ENCODE data around the gene PIK3CD. TPM values are rescaled to one million over a fixed set of nuclear protein-coding genes. Genes with fewer than 3 reads are reported as not detected.

Gene PIK3CD
- total RNA-seq, 1 donor from 2014 or later = 1.8 TPM

- Mint-ChIP-seq H3K36me3 (no peaks in the 10 kb centered on the region), H3K27ac (no peak overlapping the region), H3K9me3 (no peaks in the 10 kb centered on the region), H3K4me1 (ENCODE audit: unreplicated experiment) (peaks cover 4% of the 10 kb centered on the region), H3K4me3 (peak overlapping the region; percentile 51), H3K27me3 (peaks cover 65% of the 10 kb centered on the region)
- TF ChIP-seq CTCF (conservative IDR thresholded peaks at IDR 0.05) = no peak
- DNase-seq (ENCODE audit: extremely low spot score, unreplicated experiment) = no peak
Observed at GRCh38 chr1:9654051-9654833, 2.7 kb downstream of the PIK3CD start.

- no peak for TF ChIP-seq CTCF (conservative IDR thresholded peaks at IDR 0.05)
- Mint-ChIP-seq H3K27me3 (peaks cover 60% of the 10 kb centered on the region), H3K4me1 (ENCODE audit: unreplicated experiment) (peaks cover 8% of the 10 kb centered on the region), H3K27ac (no peak overlapping the region), H3K4me3 (no peak overlapping the region), H3K36me3 (no peaks in the 10 kb centered on the region), H3K9me3 (no peaks in the 10 kb centered on the region)
- no peak for DNase-seq (ENCODE audit: extremely low spot score, unreplicated experiment)
Observed at GRCh38 chr1:9654834-9655723, 3.5 kb downstream of the PIK3CD start.

GRCh38 chr1:9655836-9656235, 4.3 kb downstream of the PIK3CD start:
- Mint-ChIP-seq H3K4me1 (ENCODE audit: unreplicated experiment) (peaks cover 8% of the 10 kb centered on the region), H3K27me3 (peaks cover 59% of the 10 kb centered on the region), H3K27ac (no peak overlapping the region), H3K36me3 (no peaks in the 10 kb centered on the region), H3K9me3 (no peaks in the 10 kb centered on the region), H3K4me3 (no peak overlapping the region)
- TF ChIP-seq CTCF (conservative IDR thresholded peaks at IDR 0.05) = no peak
- DNase-seq (ENCODE audit: extremely low spot score, unreplicated experiment) = no peak

- no peak for TF ChIP-seq CTCF (conservative IDR thresholded peaks at IDR 0.05)
- H3K9me3 Mint-ChIP-seq = no peaks in the 10 kb centered on the region
- no peak for DNase-seq (ENCODE audit: extremely low spot score, unreplicated experiment)
- H3K36me3 Mint-ChIP-seq = no peaks in the 10 kb centered on the region
- H3K27me3 Mint-ChIP-seq = peaks cover 53% of the 10 kb centered on the region
- no peak overlapping the region for H3K4me3 Mint-ChIP-seq
- H3K4me1 Mint-ChIP-seq (ENCODE audit: unreplicated experiment) = peaks cover 3% of the 10 kb centered on the region
- no peak overlapping the region for H3K27ac Mint-ChIP-seq
Observed at GRCh38 chr1:9657521-9658032, 6.0 kb downstream of the PIK3CD start.

GRCh38 chr1:9658199-9658598, 6.7 kb downstream of the PIK3CD start:
- no peak for TF ChIP-seq CTCF (conservative IDR thresholded peaks at IDR 0.05)
- no peaks in the 10 kb centered on the region for H3K9me3 Mint-ChIP-seq
- no peak overlapping the region for H3K4me3 Mint-ChIP-seq
- no peak for DNase-seq (ENCODE audit: extremely low spot score, unreplicated experiment)
- peaks cover 3% of the 10 kb centered on the region for H3K4me1 Mint-ChIP-seq (ENCODE audit: unreplicated experiment)
- no peaks in the 10 kb centered on the region for H3K36me3 Mint-ChIP-seq
- H3K27ac Mint-ChIP-seq = no peak overlapping the region
- peaks cover 46% of the 10 kb centered on the region for H3K27me3 Mint-ChIP-seq

All from type B pancreatic cell (in vitro differentiated cells).